ENCODE results near the gene STKLD1.

Gene STKLD1

DNA sequence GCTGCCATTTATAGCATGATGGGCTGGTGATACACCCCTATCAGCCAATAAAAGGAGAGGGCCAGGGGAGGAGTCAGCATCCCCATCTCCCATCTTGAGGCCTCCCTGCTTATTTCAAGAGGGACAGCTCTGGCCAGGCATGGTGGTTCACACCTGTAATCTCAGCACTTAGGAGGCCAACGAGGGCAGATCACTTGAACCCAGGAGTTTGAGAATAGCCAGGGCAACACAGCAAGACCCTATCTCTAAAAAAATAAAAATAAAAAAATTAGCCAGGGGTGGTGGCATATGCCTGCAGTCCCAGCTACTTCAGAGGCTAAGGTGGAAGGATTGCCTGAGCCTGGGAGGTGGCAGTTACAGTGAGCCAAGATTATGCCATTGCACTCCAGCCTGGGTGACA, 31.9 kb downstream of the STKLD1 start:
- H3F3A ChIP-seq (ENCODE audit: low read depth) = no peaks in the 10 kb centered on the region
- no peak overlapping the region for H3K9ac ChIP-seq (ENCODE audit: low read depth, low read length, poor library complexity, severe bottlenecking)
- no peak overlapping the region for H3K4me3 ChIP-seq (ENCODE audit: low read length, poor library complexity, severe bottlenecking)
- no peaks in the 10 kb centered on the region for H3K9me3 ChIP-seq (ENCODE audit: insufficient read depth, low read depth, low read length)
- no peaks in the 10 kb centered on the region for H3K27me3 ChIP-seq (ENCODE audit: insufficient read depth, low read length, poor library complexity, severe bottlenecking)
- peaks cover 70% of the 10 kb centered on the region; the same call in 1 of the 2 replicates for H3K36me3 ChIP-seq (ENCODE audit: insufficient read depth, low read length)
- H3K9me2 ChIP-seq (replicated peaks; ENCODE audit: low read depth, low read length) = no peaks in the 10 kb centered on the region
- TF ChIP-seq, protein P1, sequence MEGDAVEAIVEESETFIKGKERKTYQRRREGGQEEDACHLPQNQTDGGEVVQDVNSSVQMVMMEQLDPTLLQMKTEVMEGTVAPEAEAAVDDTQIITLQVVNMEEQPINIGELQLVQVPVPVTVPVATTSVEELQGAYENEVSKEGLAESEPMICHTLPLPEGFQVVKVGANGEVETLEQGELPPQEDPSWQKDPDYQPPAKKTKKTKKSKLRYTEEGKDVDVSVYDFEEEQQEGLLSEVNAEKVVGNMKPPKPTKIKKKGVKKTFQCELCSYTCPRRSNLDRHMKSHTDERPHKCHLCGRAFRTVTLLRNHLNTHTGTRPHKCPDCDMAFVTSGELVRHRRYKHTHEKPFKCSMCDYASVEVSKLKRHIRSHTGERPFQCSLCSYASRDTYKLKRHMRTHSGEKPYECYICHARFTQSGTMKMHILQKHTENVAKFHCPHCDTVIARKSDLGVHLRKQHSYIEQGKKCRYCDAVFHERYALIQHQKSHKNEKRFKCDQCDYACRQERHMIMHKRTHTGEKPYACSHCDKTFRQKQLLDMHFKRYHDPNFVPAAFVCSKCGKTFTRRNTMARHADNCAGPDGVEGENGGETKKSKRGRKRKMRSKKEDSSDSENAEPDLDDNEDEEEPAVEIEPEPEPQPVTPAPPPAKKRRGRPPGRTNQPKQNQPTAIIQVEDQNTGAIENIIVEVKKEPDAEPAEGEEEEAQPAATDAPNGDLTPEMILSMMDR (conservative IDR thresholded peaks at IDR 0.05; ENCODE audit: low read length) = no peak
- no peak for TF ChIP-seq EZH2phosphoT487 (IDR thresholded peaks at IDR 0.05; ENCODE audit: borderline replicate concordance)
- H3K4me1 ChIP-seq (ENCODE audit: insufficient read depth, low read length, poor library complexity, severe bottlenecking) = no peaks in the 10 kb centered on the region
- H4K20me1 ChIP-seq (ENCODE audit: insufficient read depth, low read length, poor library complexity, severe bottlenecking) = no peaks in the 10 kb centered on the region
- H2AFZ ChIP-seq (ENCODE audit: low read length) = no peak overlapping the region
- H3K4me2 ChIP-seq (ENCODE audit: low read depth, low read length, poor library complexity, severe bottlenecking) = no peak overlapping the region
- H3K79me2 ChIP-seq (ENCODE audit: insufficient read depth, low read length) = peaks cover 4% of the 10 kb centered on the region; the same call in 1 of the 2 replicates

DNA sequence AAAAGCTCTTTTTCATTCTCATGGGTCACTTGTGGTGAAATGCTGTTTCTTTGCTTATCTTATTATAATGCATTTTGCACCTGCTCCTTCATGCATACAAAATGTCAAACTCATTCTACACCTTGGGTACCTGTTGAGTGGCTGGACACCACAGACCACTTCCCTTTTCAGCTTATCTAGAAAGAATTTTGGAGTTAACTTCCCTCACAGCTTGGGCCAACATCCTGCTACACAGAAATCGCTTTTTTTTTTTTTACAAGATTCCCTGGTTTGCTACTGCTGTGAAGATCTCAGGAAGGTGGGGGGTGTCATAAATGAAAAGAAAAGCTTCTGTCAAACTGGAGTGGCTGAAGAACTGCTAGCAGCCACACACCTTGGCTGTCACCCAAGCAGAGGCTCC, 39.0 kb downstream of the STKLD1 start:
- H3K4me3 ChIP-seq (ENCODE audit: low read length, poor library complexity, severe bottlenecking) = peak overlapping the region; percentile 95
- H3K9me3 ChIP-seq (ENCODE audit: insufficient read depth, low read depth, low read length) = no peaks in the 10 kb centered on the region
- no peaks in the 10 kb centered on the region for H3F3A ChIP-seq (ENCODE audit: low read depth)
- peaks cover 21% of the 10 kb centered on the region for H4K20me1 ChIP-seq (ENCODE audit: insufficient read depth, low read length, poor library complexity, severe bottlenecking)
- no peak for TF ChIP-seq EZH2phosphoT487 (IDR thresholded peaks at IDR 0.05; ENCODE audit: borderline replicate concordance)
- TF ChIP-seq, protein P1 (conservative IDR thresholded peaks at IDR 0.05; ENCODE audit: low read length) = no peak
- H3K27me3 ChIP-seq (ENCODE audit: insufficient read depth, low read length, poor library complexity, severe bottlenecking) = no peaks in the 10 kb centered on the region
- H3K4me2 ChIP-seq (ENCODE audit: low read depth, low read length, poor library complexity, severe bottlenecking) = peak overlapping the region; percentile 99
- H2AFZ ChIP-seq (ENCODE audit: low read length) = no peak overlapping the region
- H3K79me2 ChIP-seq (ENCODE audit: insufficient read depth, low read length) = peaks cover 55% of the 10 kb centered on the region
- no peaks in the 10 kb centered on the region for H3K9me2 ChIP-seq (replicated peaks; ENCODE audit: low read depth, low read length)
- peak overlapping the region; percentile 89 for H3K9ac ChIP-seq (ENCODE audit: low read depth, low read length, poor library complexity, severe bottlenecking)
- peaks cover 31% of the 10 kb centered on the region; the same call in 1 of the 2 replicates for H3K36me3 ChIP-seq (ENCODE audit: insufficient read depth, low read length)
- peaks cover 46% of the 10 kb centered on the region for H3K4me1 ChIP-seq (ENCODE audit: insufficient read depth, low read length, poor library complexity, severe bottlenecking)

DNA sequence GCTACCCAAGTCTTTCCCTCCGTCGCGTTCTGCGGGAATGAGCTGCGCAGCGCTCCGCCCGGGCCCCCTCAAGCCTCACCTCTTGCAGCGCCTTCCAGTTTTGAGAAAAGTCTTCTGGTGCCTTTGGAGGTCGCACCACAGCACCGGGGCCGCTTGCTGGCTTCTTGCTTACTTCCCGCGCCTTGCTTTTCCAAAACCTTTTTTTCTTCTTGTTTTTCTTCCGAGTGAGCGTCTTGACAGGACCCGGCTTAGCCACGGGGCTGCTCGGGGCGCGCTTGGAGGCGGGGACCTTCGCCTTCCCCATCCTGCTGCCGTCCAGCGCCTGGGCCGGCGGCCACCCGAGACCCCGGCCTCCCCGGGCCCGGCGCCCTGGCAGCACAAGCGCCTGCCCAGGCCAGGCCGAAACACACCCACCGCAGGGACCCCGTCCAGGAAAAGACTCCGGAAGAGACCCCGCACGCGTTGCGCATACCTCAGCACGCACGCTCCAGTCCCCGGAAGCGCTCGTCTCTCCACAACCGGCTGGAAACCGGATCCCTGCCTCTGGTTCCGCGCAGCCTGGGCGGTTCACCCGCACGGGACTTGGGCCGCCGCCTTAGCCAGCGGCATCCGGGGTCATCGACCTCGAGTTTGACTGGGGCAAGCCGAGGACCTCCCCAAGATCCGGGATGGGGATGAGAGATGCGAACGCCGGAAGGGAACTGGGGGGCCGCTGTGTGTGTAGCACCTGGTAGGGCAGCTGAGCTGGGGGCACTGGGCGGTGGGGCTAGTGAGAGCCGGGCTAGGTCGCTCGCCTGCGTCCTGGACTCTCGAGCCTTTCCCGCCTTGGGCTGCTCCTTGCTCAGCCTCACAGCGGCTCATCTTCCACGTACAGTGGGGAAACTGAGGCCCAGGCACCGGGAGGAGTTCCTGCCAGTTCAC, 41.6 kb downstream of the STKLD1 start, which contains the start of gene REXO4:
Gene REXO4 (minus strand): TSS at position 470 of the 921 bp plus-strand sequence. CDS start 166 bp downstream, at position 304.
- Histone ChIP-seq H3K4me3 (ENCODE audit: low read length, poor library complexity, severe bottlenecking) (peak within 1 kb of the TSS; percentile 95), H3F3A (ENCODE audit: low read depth) (no peaks in the 10 kb centered on the region), H4K20me1 (ENCODE audit: insufficient read depth, low read length, poor library complexity, severe bottlenecking) (peaks cover 21% of the 10 kb centered on the region), H3K4me2 (ENCODE audit: low read depth, low read length, poor library complexity, severe bottlenecking) (peak within 1 kb of the TSS; percentile 99), H3K79me2 (ENCODE audit: insufficient read depth, low read length) (peaks cover 52% of the 10 kb centered on the region), H3K36me3 (ENCODE audit: insufficient read depth, low read length) (peaks cover 8% of the 10 kb centered on the region; the same call in 1 of the 2 replicates), H3K27me3 (ENCODE audit: insufficient read depth, low read length, poor library complexity, severe bottlenecking) (no peaks in the 10 kb centered on the region), H3K9me3 (ENCODE audit: insufficient read depth, low read depth, low read length) (no peaks in the 10 kb centered on the region), H2AFZ (ENCODE audit: low read length) (peak within 1 kb of the TSS; percentile 98), H3K9me2 (replicated peaks; ENCODE audit: low read depth, low read length) (no peaks in the 10 kb centered on the region), H3K9ac (ENCODE audit: low read depth, low read length, poor library complexity, severe bottlenecking) (peak within 1 kb of the TSS; percentile 89), H3K4me1 (ENCODE audit: insufficient read depth, low read length, poor library complexity, severe bottlenecking) (peaks cover 46% of the 10 kb centered on the region)
- TF ChIP-seq, protein P1 (conservative IDR thresholded peaks at IDR 0.05; ENCODE audit: low read length) = no peak
- TF ChIP-seq EZH2phosphoT487 (IDR thresholded peaks at IDR 0.05; ENCODE audit: borderline replicate concordance) = no peak

Measured in Loucy (cell line).